GM12865 (cell line): ENCODE measurements around the gene FXYD6.

ENCODE experiments used
- DNase-seq: peaks from one replicate; pipeline ENCODE4 v3.0.0; 2010; ENCODE audit warnings: low read depth
- H3K4me3 ChIP-seq: 2 replicates; pipeline ENCODE4 v1.5.1; 2011; ENCODE audit warnings: mild to moderate bottlenecking, low read depth, low read length, control low read depth
- TF ChIP-seq, protein P1 (sequence below): IDR thresholded peaks from 2 replicates; pipeline ENCODE4 v1.5.1; 2011; ENCODE audit warnings: low read length, control low read depth, low read depth, inconsistent platforms; ENCODE audit not compliant: insufficient read depth; ENCODE audit errors: missing control alignments

Gene FXYD6

DNA sequence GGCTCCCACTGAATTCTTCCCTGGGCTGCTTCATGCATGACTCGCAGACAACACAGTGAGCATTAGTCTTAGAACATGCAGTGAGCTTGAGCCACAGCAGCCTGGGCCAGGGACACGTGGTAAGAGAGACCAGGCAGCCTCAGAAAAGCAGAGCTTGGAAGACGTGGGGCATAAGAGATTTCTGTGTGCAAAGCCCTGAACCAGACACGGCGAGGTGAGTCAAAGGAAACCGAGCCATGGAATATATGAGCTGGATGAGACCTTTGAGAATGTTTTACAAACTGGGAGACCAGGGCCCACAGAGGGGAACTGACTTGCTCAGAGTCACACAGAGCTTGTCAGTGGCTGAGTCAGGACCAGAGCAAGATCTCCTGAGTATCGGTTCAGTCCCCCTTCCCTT lies 8.5 kb upstream of the FXYD6 start:
- H3K4me3 ChIP-seq, result no peak overlapping the region
- TF ChIP-seq, protein P1, sequence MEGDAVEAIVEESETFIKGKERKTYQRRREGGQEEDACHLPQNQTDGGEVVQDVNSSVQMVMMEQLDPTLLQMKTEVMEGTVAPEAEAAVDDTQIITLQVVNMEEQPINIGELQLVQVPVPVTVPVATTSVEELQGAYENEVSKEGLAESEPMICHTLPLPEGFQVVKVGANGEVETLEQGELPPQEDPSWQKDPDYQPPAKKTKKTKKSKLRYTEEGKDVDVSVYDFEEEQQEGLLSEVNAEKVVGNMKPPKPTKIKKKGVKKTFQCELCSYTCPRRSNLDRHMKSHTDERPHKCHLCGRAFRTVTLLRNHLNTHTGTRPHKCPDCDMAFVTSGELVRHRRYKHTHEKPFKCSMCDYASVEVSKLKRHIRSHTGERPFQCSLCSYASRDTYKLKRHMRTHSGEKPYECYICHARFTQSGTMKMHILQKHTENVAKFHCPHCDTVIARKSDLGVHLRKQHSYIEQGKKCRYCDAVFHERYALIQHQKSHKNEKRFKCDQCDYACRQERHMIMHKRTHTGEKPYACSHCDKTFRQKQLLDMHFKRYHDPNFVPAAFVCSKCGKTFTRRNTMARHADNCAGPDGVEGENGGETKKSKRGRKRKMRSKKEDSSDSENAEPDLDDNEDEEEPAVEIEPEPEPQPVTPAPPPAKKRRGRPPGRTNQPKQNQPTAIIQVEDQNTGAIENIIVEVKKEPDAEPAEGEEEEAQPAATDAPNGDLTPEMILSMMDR, result no peak
- no peak for DNase-seq

DNA sequence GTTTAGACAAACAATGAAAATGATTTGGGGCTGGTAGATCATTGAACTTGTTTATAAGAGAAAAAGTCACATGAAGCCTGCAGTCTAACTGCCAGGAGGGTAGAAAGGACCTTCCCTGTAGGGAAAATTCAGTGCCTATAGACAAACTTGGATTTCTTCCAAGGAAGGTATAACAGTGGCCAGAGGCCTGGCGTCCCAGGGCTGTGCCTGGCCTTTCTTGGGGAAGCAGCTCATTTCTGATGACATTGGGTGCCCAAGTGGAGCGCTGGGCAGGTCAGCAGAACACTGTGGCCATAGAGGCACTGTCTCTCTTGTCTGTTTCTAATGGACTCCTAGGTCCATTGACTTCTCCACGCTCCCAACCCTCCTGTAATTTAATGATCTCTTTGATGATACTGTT lies 6.6 kb upstream of the FXYD6 start:
- no peak overlapping the region for H3K4me3 ChIP-seq
- TF ChIP-seq, protein P1, result no peak
- no peak for DNase-seq

DNA sequence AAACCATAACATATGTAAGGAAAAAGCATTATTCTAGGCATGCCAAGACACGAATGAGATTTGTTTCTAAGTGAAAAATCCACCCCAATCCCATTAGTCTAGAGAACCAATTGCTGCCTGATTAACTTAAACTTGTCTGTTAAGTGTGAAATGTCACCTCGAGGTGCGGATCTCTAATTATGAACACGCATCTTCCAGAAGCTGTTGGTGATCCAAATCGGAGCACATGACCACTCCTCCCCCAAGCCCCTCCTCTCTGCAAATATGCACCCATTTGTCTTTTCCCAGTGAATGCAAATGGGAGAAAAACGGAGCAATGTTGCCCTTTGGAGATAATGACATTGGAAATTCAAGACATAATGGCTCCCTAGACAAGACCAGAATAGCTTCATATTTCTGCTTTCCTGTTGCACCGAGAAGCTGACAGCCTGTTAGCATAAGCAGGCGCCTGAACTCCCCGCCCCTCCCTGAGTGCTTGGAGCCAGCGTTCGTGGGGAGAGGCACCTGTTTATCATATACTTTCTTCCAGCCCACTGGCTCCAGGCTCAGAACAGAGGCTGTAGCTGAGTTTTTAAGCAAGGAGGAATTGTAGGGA lies 6.0 kb upstream of the FXYD6 start:
- DNase-seq, result no peak
- TF ChIP-seq, protein P1, result no peak
- no peak overlapping the region for H3K4me3 ChIP-seq

DNA sequence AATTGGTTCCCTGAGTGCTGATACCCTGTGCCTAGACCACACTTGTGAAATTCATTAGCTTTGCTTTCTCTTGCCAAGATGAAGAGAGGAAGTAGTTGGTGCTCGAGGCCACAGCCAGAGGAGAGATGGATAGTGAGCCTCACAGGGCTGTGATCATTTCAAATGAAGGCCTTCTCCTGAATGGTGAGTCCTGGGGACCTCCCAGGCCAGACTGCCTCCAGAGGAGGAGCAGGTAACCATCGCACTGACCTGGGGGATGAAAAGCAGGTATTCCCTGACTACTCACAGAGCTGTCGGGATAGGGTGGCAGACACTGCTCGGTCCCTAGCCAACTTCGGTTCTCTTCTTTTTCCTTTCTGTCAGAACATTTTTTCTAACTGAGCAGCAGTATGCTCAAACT lies 4.8 kb upstream of the FXYD6 start:
- TF ChIP-seq, protein P1, result no peak
- no peak overlapping the region for H3K4me3 ChIP-seq
- no peak for DNase-seq

DNA sequence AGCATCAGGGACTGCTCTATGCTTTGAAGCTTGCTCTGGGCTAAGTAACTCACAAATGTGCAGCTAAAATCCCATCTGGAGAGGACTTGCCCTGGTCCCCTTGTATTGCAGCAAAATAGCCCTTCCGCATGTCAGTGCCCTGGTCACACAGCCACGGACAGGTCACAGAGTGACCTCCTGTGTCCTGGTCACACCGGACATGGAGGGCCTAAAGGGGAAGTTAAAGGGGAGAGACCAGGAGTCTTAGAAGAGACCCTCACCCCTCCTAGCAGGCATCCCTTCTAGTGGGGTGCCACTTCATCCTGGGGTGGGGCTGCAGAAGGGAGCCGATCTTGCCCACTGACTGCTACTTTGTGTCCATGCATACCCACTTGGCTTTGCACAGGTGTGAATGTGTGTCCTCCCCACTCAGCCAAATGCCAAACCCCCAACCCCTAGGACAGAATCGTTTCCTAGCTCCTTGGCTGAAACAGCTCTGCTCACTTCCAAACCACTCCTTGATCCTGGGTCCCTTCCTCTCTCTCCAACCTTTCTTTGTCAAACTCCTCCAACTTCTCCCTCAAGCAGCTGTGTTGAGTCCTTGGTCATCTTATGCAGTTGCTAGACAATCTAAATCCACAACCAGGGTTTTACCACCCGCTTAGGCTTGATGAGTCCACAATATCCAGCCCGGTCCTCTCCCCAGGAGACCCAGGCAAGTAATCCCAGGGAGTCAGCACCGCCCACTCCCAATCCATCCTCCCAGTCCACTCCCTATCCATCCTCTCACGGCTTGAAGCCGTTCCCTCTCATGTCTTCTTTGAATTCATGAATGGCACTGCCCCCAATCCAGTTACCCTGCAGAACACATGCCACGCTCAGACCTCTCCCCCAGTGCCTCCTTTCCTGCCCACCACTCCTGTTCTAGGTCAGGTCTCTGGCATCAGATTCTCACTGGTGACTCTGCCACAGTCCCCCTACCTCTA lies 3.3 kb upstream of the FXYD6 start:
- H3K4me3 ChIP-seq, result no peak overlapping the region
- no peak for DNase-seq
- TF ChIP-seq, protein P1, result no peak

DNA sequence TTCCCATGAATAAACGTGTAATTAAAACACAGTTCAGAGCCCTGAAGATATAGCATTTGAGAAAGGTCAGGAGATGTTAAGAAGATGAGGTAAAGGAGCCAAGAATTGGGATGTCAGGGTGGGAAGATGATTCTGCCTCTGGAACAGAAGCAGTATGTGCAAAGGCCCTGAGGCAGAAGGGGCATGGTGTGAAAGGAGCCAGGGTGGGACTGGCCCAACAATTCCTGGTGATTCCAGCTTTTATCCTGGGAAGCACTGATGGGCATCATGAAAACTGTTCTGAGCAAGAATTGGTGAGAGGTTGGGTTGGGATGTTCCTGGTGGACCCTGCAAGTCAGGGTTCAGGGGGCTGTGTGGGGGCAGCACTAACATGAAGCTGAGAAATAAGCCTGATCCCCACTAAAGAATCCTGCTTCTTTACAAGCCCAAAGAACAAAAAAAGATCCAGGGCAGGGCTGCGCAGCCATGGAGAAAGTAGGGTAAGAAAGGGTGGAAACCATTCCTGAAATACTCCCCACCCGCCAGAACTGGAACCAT lies 2.5 kb upstream of the FXYD6 start:
- DNase-seq, result no peak
- H3K4me3 ChIP-seq, result no peak overlapping the region
- TF ChIP-seq, protein P1, result no peak
